HG03457 (cell line): Measurements from ENCODE around the gene BCO2.
"Not testable (repeated sequence)": the region's sequence is repeated elsewhere in the genome, so short reads cannot be mapped to it uniquely, and the experiment has no call there.

Source experiments
- ATAC-seq: cut with Tn5 transposase; IDR thresholded peaks from one replicate; pipeline ENCODE4 v1.9.1; 2021; ENCODE audit warnings: moderate number of reproducible peaks; ENCODE audit not compliant: unreplicated experiment

The BCO2 gene

GRCh38 chr11:112174789-112175598, at the start of gene BCO2:
Gene BCO2 (plus strand): TSS chr11:112175512. CDS start chr11:112175602, 90 bp downstream.
- ATAC-seq = no peak

- ATAC-seq = no peak
These were observed 48.3 kb upstream of the BCO2 start for GRCh38 chr11:112127056-112127455.

GRCh38 chr11:112128483-112129121, 46.7 kb upstream of the BCO2 start:
- ATAC-seq = no peak

GRCh38 chr11:112129656-112130055, 45.7 kb upstream of the BCO2 start:
- ATAC-seq = no peak

GRCh38 chr11:112132737-112133136, 42.6 kb upstream of the BCO2 start:
- no peak for ATAC-seq

- no peak for ATAC-seq
These were observed 40.8 kb upstream of the BCO2 start for GRCh38 chr11:112134473-112134872.

- ATAC-seq = no peak
These were observed 31.7 kb upstream of the BCO2 start for GRCh38 chr11:112143597-112143996.

- no peak for ATAC-seq
These were observed 24.8 kb upstream of the BCO2 start for GRCh38 chr11:112150517-112150916.

- no peak for ATAC-seq
These were observed 19.0 kb upstream of the BCO2 start for GRCh38 chr11:112156153-112156955.

- no peak for ATAC-seq
These were observed 18.2 kb upstream of the BCO2 start for GRCh38 chr11:112156956-112157766.

- no peak for ATAC-seq
These were observed 15.9 kb upstream of the BCO2 start for GRCh38 chr11:112159098-112160065.

- ATAC-seq = no peak
These were observed 15.0 kb upstream of the BCO2 start for GRCh38 chr11:112160091-112160848.

- no peak for ATAC-seq
These were observed 14.3 kb upstream of the BCO2 start for GRCh38 chr11:112161012-112161411.

- not testable (repeated sequence) for ATAC-seq
These were observed 13.1 kb upstream of the BCO2 start for GRCh38 chr11:112162200-112162599.

GRCh38 chr11:112162761-112163546, 12.4 kb upstream of the BCO2 start:
- no peak for ATAC-seq

- ATAC-seq = no peak
These were observed 11.2 kb upstream of the BCO2 start, which contains the start of gene IL18 for GRCh38 chr11:112163875-112164685. Gene IL18 (minus strand): TSS chr11:112164094. CDS start chr11:112155053, 9,041 bp downstream.

- no peak for ATAC-seq
These were observed 10.3 kb upstream of the BCO2 start for GRCh38 chr11:112165049-112165448.
